Measurements from ENCODE around the gene MCFD2.

The MCFD2 gene

GRCh38 chr2:46871976-46872381, 43.6 kb downstream of the MCFD2 start:
- no peak for DNase-seq

GRCh38 chr2:46870051-46870839, 45.4 kb downstream of the MCFD2 start:
- no peak for DNase-seq

- DNase-seq, result no peak
Measured at GRCh38 chr2:46869621-46870020, 46.0 kb downstream of the MCFD2 start.

GRCh38 chr2:46866770-46867246, 48.8 kb downstream of the MCFD2 start:
- no peak for DNase-seq

- DNase-seq, result no peak
Measured at GRCh38 chr2:46865181-46865970, 50.2 kb downstream of the MCFD2 start.

- DNase-seq, result no peak
Measured at GRCh38 chr2:46863882-46864281, 51.7 kb downstream of the MCFD2 start.

- no peak for DNase-seq
Measured at GRCh38 chr2:46862514-46862913, 53.1 kb downstream of the MCFD2 start.

- no peak for DNase-seq
Measured at GRCh38 chr2:46861916-46862315, 53.7 kb downstream of the MCFD2 start.

GRCh38 chr2:46859482-46859881, 56.1 kb downstream of the MCFD2 start:
- DNase-seq, result no peak

- DNase-seq, result no peak
Measured at GRCh38 chr2:46858702-46859090, 56.9 kb downstream of the MCFD2 start.

- DNase-seq, result no peak
Measured at GRCh38 chr2:46857871-46858701, 57.5 kb downstream of the MCFD2 start.

GRCh38 chr2:46856336-46856735, 59.3 kb downstream of the MCFD2 start:
- no peak for DNase-seq

- DNase-seq, result no peak
Measured at GRCh38 chr2:46855805-46856204, 59.8 kb downstream of the MCFD2 start.

GRCh38 chr2:46854260-46854659, 61.3 kb downstream of the MCFD2 start:
- DNase-seq, result no peak

- no peak for DNase-seq
Measured at GRCh38 chr2:46852598-46852997, 63.0 kb downstream of the MCFD2 start.

GRCh38 chr2:46852124-46852523, 63.5 kb downstream of the MCFD2 start:
- no peak for DNase-seq

All from CD4-positive, alpha-beta T cell treated with Interferon alpha-2 for 1 hour (primary cell).